Measurements from ENCODE around the gene SMOC2. TPM values are rescaled to one million over a fixed set of nuclear protein-coding genes. Genes with fewer than 3 reads are reported as not detected.

SMOC2 gene
- polyA plus RNA-seq, 2 of the 4 experiments (the other 2 are of a cell fraction) = not detected

GRCh38 chr6:168678588-168678987, 237.6 kb downstream of the SMOC2 start:
- 33% methylated on average over 5 of the region's 5 CpGs for whole genome bisulfite sequencing (ENCODE audit: missing lambda C conversion rate)
- no peak for TF ChIP-seq TP53 (CRISPR knock-in tag; IDR thresholded peaks at IDR 0.05)
- TF ChIP-seq ELK1 (IDR thresholded peaks at IDR 0.05; ENCODE audit: low read depth, low read length) = no peak
- TF ChIP-seq EHF (CRISPR knock-in tag; IDR thresholded peaks at IDR 0.05) = no peak
- TF ChIP-seq EP300 (IDR thresholded peaks at IDR 0.05) = no peak
- TF ChIP-seq PBX3 (IDR thresholded peaks at IDR 0.05) = no peak
- TF ChIP-seq TFCP2L1 (CRISPR knock-in tag; IDR thresholded peaks at IDR 0.05) = no peak
- no peak for TF ChIP-seq CBX8 (IDR thresholded peaks at IDR 0.05)
- no peak for TF ChIP-seq RAD21 (conservative IDR thresholded peaks at IDR 0.05 in 1 of 2, IDR thresholded peaks at IDR 0.05 in 1 of 2)
- TF ChIP-seq ZNF302 (CRISPR knock-in tag; IDR thresholded peaks at IDR 0.05) = no peak
- TF ChIP-seq SMC3 (IDR thresholded peaks at IDR 0.05) = no peak
- TF ChIP-seq RNF2 (IDR thresholded peaks at IDR 0.05; ENCODE audit: borderline replicate concordance, low read depth) = no peak
- TF ChIP-seq POLR2A (IDR thresholded peaks at IDR 0.05; ENCODE audit: low read length) = no peak
- TF ChIP-seq EHMT2 (IDR thresholded peaks at IDR 0.05; ENCODE audit: low read depth) = no peak
- no peak for TF ChIP-seq CHD2 (IDR thresholded peaks at IDR 0.05; ENCODE audit: low read length, partially characterized antibody)
- no peak for TF ChIP-seq HDAC2 (IDR thresholded peaks at IDR 0.05)
- Histone ChIP-seq H3K4me1 (no peaks in the 10 kb centered on the region), H3K4me2 (no peak overlapping the region), H3K9me3 (no peaks in the 10 kb centered on the region), H3K4me3 (no peak overlapping the region), H3K27ac (no peak overlapping the region)
- no peak for DNase-seq (ENCODE audit: low read depth in 1 of 2, low spot score in 1 of 2)
- ChIA-PET POLR2A (no interaction called here), CTCF (no interaction called here)
- no peak for ATAC-seq
- no peak for FAIRE-seq

- DNase-seq (ENCODE audit: low read depth in 1 of 2, low spot score in 1 of 2) (no peak), ATAC-seq (no peak), FAIRE-seq (no peak)
- Histone ChIP-seq H3K4me1 (no peaks in the 10 kb centered on the region), H3K4me2 (no peak overlapping the region), H3K9me3 (no peaks in the 10 kb centered on the region), H3K27ac (no peak overlapping the region), H3K4me3 (no peak overlapping the region)
- 8% methylated on average over 3 of the region's 5 CpGs for WGBS (ENCODE audit: missing lambda C conversion rate)
- TF ChIP-seq FOSL2 (IDR thresholded peaks at IDR 0.05) = no peak
- TF ChIP-seq FOSL2 (CRISPR knock-in tag; IDR thresholded peaks at IDR 0.05) = no peak
- TF ChIP-seq NPAS2 (CRISPR knock-in tag; IDR thresholded peaks at IDR 0.05; ENCODE audit: borderline replicate concordance) = no peak
- POLR2A ChIA-PET = no interaction called here
- CTCF ChIA-PET = no interaction called here
Observed at GRCh38 chr6:168681748-168682147, 240.8 kb downstream of the SMOC2 start.

GRCh38 chr6:168683621-168684020, 242.6 kb downstream of the SMOC2 start:
- Histone ChIP-seq H3K9me3 (no peaks in the 10 kb centered on the region), H3K4me3 (no peak overlapping the region), H3K4me2 (no peak overlapping the region), H3K4me1 (no peaks in the 10 kb centered on the region), H3K27ac (no peak overlapping the region)
- TF ChIP-seq MAFK (IDR thresholded peaks at IDR 0.05; ENCODE audit: partially characterized antibody) (no peak), BHLHE40 (IDR thresholded peaks at IDR 0.05; ENCODE audit: low read depth, low read length) (no peak), JUNB (IDR thresholded peaks at IDR 0.05) (no peak), MAZ (IDR thresholded peaks at IDR 0.05; ENCODE audit: borderline replicate concordance, low read depth, low read length) (no peak), KDM5A (IDR thresholded peaks at IDR 0.05) (no peak), CHD4 (IDR thresholded peaks at IDR 0.05; ENCODE audit: borderline replicate concordance) (no peak), CEBPB (IDR thresholded peaks at IDR 0.05) (no peak), JUN (IDR thresholded peaks at IDR 0.05) (no peak), ZSCAN20 (CRISPR knock-in tag; IDR thresholded peaks at IDR 0.05) (no peak), MAX (IDR thresholded peaks at IDR 0.05) (no peak), POLR2A (IDR thresholded peaks at IDR 0.05; ENCODE audit: low read length) (no peak)
- POLR2A ChIA-PET = no interaction called here
- no peak for DNase-seq (ENCODE audit: low read depth in 1 of 2, low spot score in 1 of 2)
- no peak for ATAC-seq
- CTCF ChIA-PET = interaction anchor here (0.9 kb wide), 1 partner anchor 10 kb away, joined by 3 read pairs; no protein-coding TSS in a partner anchor
- no peak for FAIRE-seq
- WGBS (ENCODE audit: missing lambda C conversion rate) = 19% methylated on average over 6 of the region's 11 CpGs

Measured in A549 (cell line).